Measurements from ENCODE around the gene DRC3.

DNA sequence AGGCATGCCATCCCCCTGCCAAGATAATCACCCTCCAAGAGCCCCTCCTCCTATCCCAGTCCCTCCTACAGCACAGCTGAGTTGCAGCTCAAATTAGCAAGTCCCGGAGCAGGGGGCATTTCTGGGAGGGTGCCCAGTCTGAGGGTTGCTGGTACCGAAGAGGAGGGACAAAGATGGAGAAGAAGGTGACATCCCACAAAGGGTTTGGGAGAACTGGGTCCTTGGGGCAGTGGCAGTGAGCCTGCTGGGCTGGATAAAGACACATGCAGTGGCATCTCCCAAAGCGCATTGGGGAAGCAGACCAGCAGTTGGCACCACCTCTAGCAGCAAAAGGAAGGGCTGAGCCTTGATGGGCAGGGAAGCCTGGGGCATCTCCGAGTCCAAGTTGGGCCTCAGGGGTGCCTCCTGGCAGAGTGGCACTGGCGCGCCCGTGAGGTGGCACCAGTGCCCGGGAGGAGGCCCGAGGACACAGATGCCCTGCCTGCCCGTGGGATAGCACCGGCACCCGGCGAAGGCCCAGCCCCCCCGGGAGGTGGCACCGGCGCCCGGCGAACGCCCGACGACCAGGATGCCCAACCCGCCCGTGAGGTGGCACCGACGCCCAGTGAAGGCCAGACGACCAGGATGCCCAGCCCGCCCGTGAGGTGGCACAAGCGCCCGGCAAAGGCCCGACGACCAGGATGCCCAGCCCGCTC, 1.1 kb upstream of the DRC3 start:
- TF ChIP-seq, protein P1, sequence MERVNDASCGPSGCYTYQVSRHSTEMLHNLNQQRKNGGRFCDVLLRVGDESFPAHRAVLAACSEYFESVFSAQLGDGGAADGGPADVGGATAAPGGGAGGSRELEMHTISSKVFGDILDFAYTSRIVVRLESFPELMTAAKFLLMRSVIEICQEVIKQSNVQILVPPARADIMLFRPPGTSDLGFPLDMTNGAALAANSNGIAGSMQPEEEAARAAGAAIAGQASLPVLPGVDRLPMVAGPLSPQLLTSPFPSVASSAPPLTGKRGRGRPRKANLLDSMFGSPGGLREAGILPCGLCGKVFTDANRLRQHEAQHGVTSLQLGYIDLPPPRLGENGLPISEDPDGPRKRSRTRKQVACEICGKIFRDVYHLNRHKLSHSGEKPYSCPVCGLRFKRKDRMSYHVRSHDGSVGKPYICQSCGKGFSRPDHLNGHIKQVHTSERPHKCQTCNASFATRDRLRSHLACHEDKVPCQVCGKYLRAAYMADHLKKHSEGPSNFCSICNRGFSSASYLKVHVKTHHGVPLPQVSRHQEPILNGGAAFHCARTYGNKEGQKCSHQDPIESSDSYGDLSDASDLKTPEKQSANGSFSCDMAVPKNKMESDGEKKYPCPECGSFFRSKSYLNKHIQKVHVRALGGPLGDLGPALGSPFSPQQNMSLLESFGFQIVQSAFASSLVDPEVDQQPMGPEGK (CRISPR knock-in tag; IDR thresholded peaks at IDR 0.05; ENCODE audit: borderline replicate concordance): no peak
- no peak for TF ChIP-seq ZC3H10 (CRISPR knock-in tag; IDR thresholded peaks at IDR 0.05)
- TF ChIP-seq ZFP30 (CRISPR knock-in tag; IDR thresholded peaks at IDR 0.05): no peak
- TF ChIP-seq BACH2 (CRISPR knock-in tag; IDR thresholded peaks at IDR 0.05; ENCODE audit: borderline replicate concordance): no peak
- no peak for TF ChIP-seq ARNTL (CRISPR knock-in tag; IDR thresholded peaks at IDR 0.05; ENCODE audit: borderline replicate concordance, low read depth)
- TF ChIP-seq PPARA (CRISPR knock-in tag; IDR thresholded peaks at IDR 0.05; ENCODE audit: borderline replicate concordance): no peak

All from SK-N-SH treated with all-trans-retinoic acid at 6 μM for 48 hours (cell line).